Epithelial cell of prostate (primary cell): ENCODE measurements around the gene PRKCQ.

Source experiments
- DNase-seq: peaks from one replicate; pipeline ENCODE4 v3.0.0-alpha.2; 2011; ENCODE audit warnings: low read depth, low spot score
- H3K27ac ChIP-seq: fragments of 450-650 bp; 2 replicates; pipeline ENCODE4 v1.5.1; 2017; ENCODE audit warnings: mild to moderate bottlenecking

The PRKCQ gene

GRCh38 chr10:6570893-6571292 lies 9.2 kb downstream of the PRKCQ start:
- no peak overlapping the region for H3K27ac ChIP-seq
- DNase-seq = no peak

- DNase-seq = no peak
- no peak overlapping the region for H3K27ac ChIP-seq
These were observed 10.8 kb downstream of the PRKCQ start for GRCh38 chr10:6569259-6569658.

- no peak for DNase-seq
- no peak overlapping the region for H3K27ac ChIP-seq
These were observed 12.2 kb downstream of the PRKCQ start for GRCh38 chr10:6567884-6568283.

- H3K27ac ChIP-seq = no peak overlapping the region
- no peak for DNase-seq
These were observed 12.8 kb downstream of the PRKCQ start for GRCh38 chr10:6567203-6567703.

GRCh38 chr10:6565588-6565987 lies 14.5 kb downstream of the PRKCQ start:
- DNase-seq = no peak
- H3K27ac ChIP-seq = no peak overlapping the region

- DNase-seq = no peak
- no peak overlapping the region for H3K27ac ChIP-seq
These were observed 15.7 kb downstream of the PRKCQ start for GRCh38 chr10:6564367-6564766.

GRCh38 chr10:6563731-6564130 lies 16.3 kb downstream of the PRKCQ start:
- no peak for DNase-seq
- H3K27ac ChIP-seq = no peak overlapping the region

GRCh38 chr10:6563075-6563474 lies 17.0 kb downstream of the PRKCQ start:
- H3K27ac ChIP-seq = no peak overlapping the region
- no peak for DNase-seq

GRCh38 chr10:6562221-6562620 lies 17.9 kb downstream of the PRKCQ start:
- H3K27ac ChIP-seq = no peak overlapping the region
- DNase-seq = no peak

- H3K27ac ChIP-seq = no peak overlapping the region
- no peak for DNase-seq
These were observed 18.5 kb downstream of the PRKCQ start for GRCh38 chr10:6561552-6561951.

- H3K27ac ChIP-seq = no peak overlapping the region
These were observed 21.2 kb downstream of the PRKCQ start for GRCh38 chr10:6558759-6559461.

GRCh38 chr10:6558272-6558671 lies 21.8 kb downstream of the PRKCQ start:
- DNase-seq = no peak
- no peak overlapping the region for H3K27ac ChIP-seq

More at GRCh38 chr10:6558759-6559461, 21.2 kb downstream of the PRKCQ start:
- DNase-seq = no peak

GRCh38 chr10:6553937-6554336 lies 26.1 kb downstream of the PRKCQ start:
- H3K27ac ChIP-seq = no peak overlapping the region
- no peak for DNase-seq

GRCh38 chr10:6543431-6544005 lies 36.6 kb downstream of the PRKCQ start:
- no peak overlapping the region for H3K27ac ChIP-seq
- DNase-seq = no peak

- no peak overlapping the region for H3K27ac ChIP-seq
- DNase-seq = no peak
These were observed 37.1 kb downstream of the PRKCQ start for GRCh38 chr10:6542999-6543430.

GRCh38 chr10:6539833-6540232 lies 40.2 kb downstream of the PRKCQ start:
- H3K27ac ChIP-seq = no peak overlapping the region
- no peak for DNase-seq

- no peak for DNase-seq
- no peak overlapping the region for H3K27ac ChIP-seq
These were observed 42.3 kb downstream of the PRKCQ start for GRCh38 chr10:6537770-6538169.

- no peak for DNase-seq
- H3K27ac ChIP-seq = no peak overlapping the region
These were observed 44.0 kb downstream of the PRKCQ start for GRCh38 chr10:6536102-6536501.

- no peak overlapping the region for H3K27ac ChIP-seq
- no peak for DNase-seq
These were observed 44.8 kb downstream of the PRKCQ start for GRCh38 chr10:6535156-6535764.

- H3K27ac ChIP-seq = no peak overlapping the region
These were observed 47.8 kb downstream of the PRKCQ start for GRCh38 chr10:6532321-6532720.

GRCh38 chr10:6530966-6531365 lies 49.1 kb downstream of the PRKCQ start:
- H3K27ac ChIP-seq = no peak overlapping the region
- no peak for DNase-seq

More at GRCh38 chr10:6532321-6532720, 47.8 kb downstream of the PRKCQ start:
- no peak for DNase-seq
